Activated T-cell treated with anti-CD3 and anti-CD28 coated beads for 48 hours (primary cell): ENCODE measurements around the gene MROH8.
"Not testable (repeated sequence)": the region's sequence is repeated elsewhere in the genome, so short reads cannot be mapped to it uniquely, and the experiment has no call there.

Experiments
- DNase-seq: peaks from one replicate; pipeline ENCODE4 v3.0.0-alpha.2; 2020; ENCODE audit warnings: low read depth

Gene MROH8

GRCh38 chr20:37154684-37155298, 24.6 kb downstream of the MROH8 start:
- no peak for DNase-seq

GRCh38 chr20:37152284-37152683, 27.1 kb downstream of the MROH8 start:
- DNase-seq, result no peak

- no peak for DNase-seq
Measured at GRCh38 chr20:37151529-37151928, 27.8 kb downstream of the MROH8 start.

GRCh38 chr20:37150864-37151263, 28.5 kb downstream of the MROH8 start:
- DNase-seq, result not testable (repeated sequence)

- no peak for DNase-seq
Measured at GRCh38 chr20:37147250-37147649, 32.1 kb downstream of the MROH8 start.

GRCh38 chr20:37144856-37145404, 34.4 kb downstream of the MROH8 start:
- DNase-seq, result no peak

GRCh38 chr20:37142708-37143107, 36.6 kb downstream of the MROH8 start:
- no peak for DNase-seq

GRCh38 chr20:37137547-37137946, 41.8 kb downstream of the MROH8 start:
- no peak for DNase-seq

- no peak for DNase-seq
Measured at GRCh38 chr20:37133952-37134351, 45.4 kb downstream of the MROH8 start.

- DNase-seq, result no peak
Measured at GRCh38 chr20:37131486-37131885, 47.9 kb downstream of the MROH8 start.

- DNase-seq, result no peak
Measured at GRCh38 chr20:37128803-37129202, 50.5 kb downstream of the MROH8 start.

GRCh38 chr20:37126290-37126689, 53.1 kb downstream of the MROH8 start:
- DNase-seq, result not testable (repeated sequence)

GRCh38 chr20:37123441-37123840, 55.9 kb downstream of the MROH8 start:
- DNase-seq, result no peak

GRCh38 chr20:37120497-37120896, 58.9 kb downstream of the MROH8 start:
- no peak for DNase-seq

- no peak for DNase-seq
Measured at GRCh38 chr20:37119356-37120036, 59.9 kb downstream of the MROH8 start.

GRCh38 chr20:37114012-37114411, 65.3 kb downstream of the MROH8 start:
- no peak for DNase-seq

- no peak for DNase-seq
Measured at GRCh38 chr20:37111926-37112455, 67.4 kb downstream of the MROH8 start.

GRCh38 chr20:37108676-37109075, 70.7 kb downstream of the MROH8 start:
- DNase-seq, result no peak

GRCh38 chr20:37102571-37102970, 76.8 kb downstream of the MROH8 start:
- DNase-seq, result no peak

- DNase-seq, result no peak
Measured at GRCh38 chr20:37096415-37097041, 82.8 kb downstream of the MROH8 start.

GRCh38 chr20:37095599-37096414, 83.5 kb downstream of the MROH8 start, which contains the start of gene RBL1:
Gene RBL1, minus strand, starts transcription at chr20:37095997. Its CDS starts 69 bp downstream, at chr20:37095928.
- peak; percentile 85 for DNase-seq

- DNase-seq, result peak; percentile 25
Measured at GRCh38 chr20:37095108-37095598, 84.2 kb downstream of the MROH8 start.
